ENCODE data around the gene POPDC3. TPM values are rescaled to one million over a fixed set of nuclear protein-coding genes. Genes with fewer than 3 reads are reported as not detected.

POPDC3 gene
- total and polyA plus RNA-seq, 7 donors: 0.32 to 3.5 (median 0.71) TPM; not detected in 2

DNA sequence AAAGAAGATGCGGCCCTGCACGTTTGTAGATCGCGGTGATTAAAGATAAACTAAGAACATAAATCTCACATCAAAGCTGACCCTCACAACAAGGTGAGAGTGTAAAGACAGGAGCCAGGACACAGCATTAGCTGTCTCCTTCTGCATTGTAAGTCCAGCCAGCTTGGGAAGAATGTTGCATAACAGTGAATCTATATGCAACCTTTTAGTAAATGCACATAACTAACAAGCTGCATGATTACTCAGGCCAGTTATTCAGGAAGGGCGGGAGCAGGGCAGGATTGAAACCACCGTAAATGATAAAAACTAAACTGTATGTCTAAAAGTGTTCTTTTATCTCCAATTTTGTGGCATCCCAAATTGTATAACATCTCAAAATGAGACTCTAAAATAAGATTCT is 57.1 kb downstream of the POPDC3 start:
- intact Hi-C loops (cut with DNase I): no loop called here
- 31 to 61% methylated on average over 6 of the region's 6 CpGs for WGBS, 2 donors
- Histone ChIP-seq H3K4me1 (peaks cover 0 to 14% (median 4%) of the 10 kb centered on the region in 4 donors), H3K36me3 (peaks cover 0 to 61% (median 19%) of the 10 kb centered on the region in 4 donors), H3K9me3 (no peaks in the 10 kb centered on the region), H3K4me3 (no peak overlapping the region), H3K27ac (no peak overlapping the region), H3K27me3 (no peaks in the 10 kb centered on the region)
- no peak for TF ChIP-seq EP300 (IDR thresholded peaks at IDR 0.05)
- no peak for TF ChIP-seq POLR2A (IDR thresholded peaks at IDR 0.05)
- TF ChIP-seq, protein P1, sequence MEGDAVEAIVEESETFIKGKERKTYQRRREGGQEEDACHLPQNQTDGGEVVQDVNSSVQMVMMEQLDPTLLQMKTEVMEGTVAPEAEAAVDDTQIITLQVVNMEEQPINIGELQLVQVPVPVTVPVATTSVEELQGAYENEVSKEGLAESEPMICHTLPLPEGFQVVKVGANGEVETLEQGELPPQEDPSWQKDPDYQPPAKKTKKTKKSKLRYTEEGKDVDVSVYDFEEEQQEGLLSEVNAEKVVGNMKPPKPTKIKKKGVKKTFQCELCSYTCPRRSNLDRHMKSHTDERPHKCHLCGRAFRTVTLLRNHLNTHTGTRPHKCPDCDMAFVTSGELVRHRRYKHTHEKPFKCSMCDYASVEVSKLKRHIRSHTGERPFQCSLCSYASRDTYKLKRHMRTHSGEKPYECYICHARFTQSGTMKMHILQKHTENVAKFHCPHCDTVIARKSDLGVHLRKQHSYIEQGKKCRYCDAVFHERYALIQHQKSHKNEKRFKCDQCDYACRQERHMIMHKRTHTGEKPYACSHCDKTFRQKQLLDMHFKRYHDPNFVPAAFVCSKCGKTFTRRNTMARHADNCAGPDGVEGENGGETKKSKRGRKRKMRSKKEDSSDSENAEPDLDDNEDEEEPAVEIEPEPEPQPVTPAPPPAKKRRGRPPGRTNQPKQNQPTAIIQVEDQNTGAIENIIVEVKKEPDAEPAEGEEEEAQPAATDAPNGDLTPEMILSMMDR (IDR thresholded peaks at IDR 0.05): no peak
- no peak for TF ChIP-seq POLR2AphosphoS5 (IDR thresholded peaks at IDR 0.05)
- no peak for DNase-seq

DNA sequence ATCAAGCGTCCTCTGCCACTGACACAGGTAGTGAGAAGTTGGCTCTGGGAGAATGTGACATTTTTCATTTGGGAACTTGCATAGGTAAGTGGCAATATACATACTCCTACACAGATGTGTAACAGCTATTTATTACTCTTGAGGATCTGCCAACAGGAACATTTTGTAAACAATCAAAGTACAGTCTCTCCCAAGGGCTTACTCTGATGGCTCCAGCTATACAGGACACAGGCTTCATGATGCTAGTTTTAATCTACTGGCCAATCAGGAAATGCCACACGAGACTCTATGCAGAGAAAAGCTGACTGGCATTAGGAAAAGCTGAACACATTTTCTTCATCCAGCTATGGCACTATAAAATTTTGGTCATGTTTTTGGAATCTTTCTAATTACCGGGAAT is 57.8 kb downstream of the POPDC3 start:
- WGBS, 2 donors: 24 to 64% methylated on average over 3 of the region's 3 CpGs
- intact Hi-C loops (cut with DNase I): no loop called here
- peaks cover 0 to 62% (median 20%) of the 10 kb centered on the region in 4 donors for H3K36me3 ChIP-seq

DNA sequence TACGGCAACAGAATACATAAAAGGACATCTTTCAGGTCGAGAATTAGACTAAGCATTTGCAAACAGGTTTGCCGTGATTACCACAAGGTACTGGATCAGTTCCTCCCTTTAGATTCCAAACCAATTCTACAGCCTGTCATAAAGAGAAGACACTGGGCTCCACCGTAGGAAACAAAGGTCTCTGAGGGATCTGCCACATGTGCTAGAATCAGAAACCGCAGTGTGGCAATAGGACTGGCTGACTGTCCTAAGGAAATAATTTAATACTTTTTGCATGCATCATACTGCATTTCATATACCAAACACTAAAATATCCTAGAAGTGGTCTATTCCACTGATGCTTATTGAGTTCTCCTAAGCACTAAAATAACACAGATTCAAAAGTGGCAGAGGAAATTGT is 59.2 kb downstream of the POPDC3 start:
- Histone ChIP-seq H3K27ac (no peak overlapping the region), H3K4me3 (no peak overlapping the region), H3K36me3 (peaks cover 0 to 63% (median 22%) of the 10 kb centered on the region in 4 donors), H3K4me1 (peaks cover 0 to 14% (median 4%) of the 10 kb centered on the region in 4 donors), H3K27me3 (no peaks in the 10 kb centered on the region), H3K9me3 (no peaks in the 10 kb centered on the region)
- intact Hi-C loops (cut with DNase I): no loop called here
- WGBS, 2 donors: 71 to 81% methylated on average over 5 of the region's 5 CpGs
- no peak for DNase-seq
- TF ChIP-seq POLR2AphosphoS5 (IDR thresholded peaks at IDR 0.05): no peak
- TF ChIP-seq, protein P1 (IDR thresholded peaks at IDR 0.05): no peak
- TF ChIP-seq POLR2A (IDR thresholded peaks at IDR 0.05): no peak
- no peak for TF ChIP-seq EP300 (IDR thresholded peaks at IDR 0.05)

More for the DNA sequence above, 57.8 kb downstream of the POPDC3 start:
- Histone ChIP-seq H3K9me3 (no peaks in the 10 kb centered on the region), H3K27ac (no peak overlapping the region), H3K4me1 (peaks cover 0 to 14% (median 4%) of the 10 kb centered on the region in 4 donors), H3K4me3 (no peak overlapping the region), H3K27me3 (no peaks in the 10 kb centered on the region)
- TF ChIP-seq POLR2AphosphoS5 (IDR thresholded peaks at IDR 0.05) (no peak), EP300 (IDR thresholded peaks at IDR 0.05) (no peak)
- TF ChIP-seq, protein P1 (IDR thresholded peaks at IDR 0.05): no peak
- DNase-seq: no peak

DNA sequence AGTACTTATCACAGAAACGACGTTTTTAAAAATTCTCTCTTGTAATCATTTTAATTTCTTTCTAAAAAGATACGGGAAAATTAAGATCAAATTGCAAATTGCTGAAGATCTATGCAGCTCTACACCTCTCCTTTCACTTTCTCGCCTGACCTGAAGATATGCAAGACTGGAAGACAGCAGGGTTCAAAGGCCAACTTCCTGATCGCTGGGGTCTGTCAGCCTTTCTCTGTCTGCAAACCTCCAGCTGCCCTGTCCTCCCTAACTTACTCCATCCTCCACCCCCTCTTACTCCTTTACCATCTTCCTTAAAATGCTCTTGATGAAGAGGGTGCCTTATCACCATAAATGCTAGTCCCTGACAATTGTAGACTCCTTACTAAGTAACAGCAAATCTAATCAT is 63.7 kb downstream of the POPDC3 start:
- no peak for DNase-seq
- WGBS, 2 donors: 65 to 81% methylated on average over 5 of the region's 5 CpGs
- Histone ChIP-seq H3K27ac (no peak overlapping the region), H3K4me1 (peaks cover 0 to 11% (median 0%) of the 10 kb centered on the region in 4 donors), H3K27me3 (no peaks in the 10 kb centered on the region), H3K36me3 (peaks cover 0 to 67% (median 17%) of the 10 kb centered on the region in 4 donors), H3K9me3 (no peaks in the 10 kb centered on the region), H3K4me3 (no peak overlapping the region)
- intact Hi-C loops (cut with DNase I): no loop called here
- TF ChIP-seq, protein P1 (IDR thresholded peaks at IDR 0.05): no peak
- TF ChIP-seq POLR2A (IDR thresholded peaks at IDR 0.05): no peak
- no peak for TF ChIP-seq POLR2AphosphoS5 (IDR thresholded peaks at IDR 0.05)

DNA sequence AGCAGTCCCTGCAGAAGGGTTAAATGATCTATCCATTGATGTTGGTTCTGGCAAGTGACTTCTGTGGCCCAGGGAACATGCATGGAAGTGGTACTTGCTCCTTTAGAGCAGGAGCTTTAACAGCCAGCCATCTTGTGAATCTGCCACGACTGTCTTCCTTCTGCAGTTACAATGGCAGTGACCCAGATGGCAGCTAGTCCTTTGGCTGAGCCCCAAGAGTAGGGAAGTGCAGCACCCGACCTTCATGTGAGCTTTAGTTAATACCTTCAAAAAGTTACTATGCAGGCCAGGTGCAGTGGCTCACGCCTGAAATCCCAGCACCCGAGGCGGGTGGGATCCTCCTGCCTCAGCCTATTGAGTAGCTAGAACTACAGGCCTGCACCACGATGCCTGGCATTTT is 66.4 kb downstream of the POPDC3 start:
- 19 to 68% methylated on average over 6 of the region's 6 CpGs for WGBS, 2 donors
- DNase-seq: no peak
- no peaks in the 10 kb centered on the region for H3K27me3 ChIP-seq
- H3K36me3 ChIP-seq: peaks cover 0 to 81% (median 17%) of the 10 kb centered on the region in 4 donors
- TF ChIP-seq POLR2A (IDR thresholded peaks at IDR 0.05) (no peak), EP300 (IDR thresholded peaks at IDR 0.05) (no peak), POLR2AphosphoS5 (IDR thresholded peaks at IDR 0.05) (no peak)
- TF ChIP-seq, protein P1 (IDR thresholded peaks at IDR 0.05): no peak
- H3K4me3 ChIP-seq: no peak overlapping the region
- intact Hi-C loops (cut with DNase I): no loop called here
- H3K27ac ChIP-seq: no peak overlapping the region
- H3K4me1 ChIP-seq: peaks cover 0 to 11% (median 0%) of the 10 kb centered on the region in 4 donors
- H3K9me3 ChIP-seq: no peaks in the 10 kb centered on the region
